ENCODE measurements around the gene DCDC1.

The DCDC1 gene

GRCh38 chr11:31259797-31260196 lies 109.7 kb downstream of the DCDC1 start:
- Histone ChIP-seq H3K36me3 (ENCODE audit: control insufficient read depth, insufficient read depth, low read length, severe bottlenecking) (no peaks in the 10 kb centered on the region), H3K9ac (ENCODE audit: low read length) (no peak overlapping the region), H3K9me3 (ENCODE audit: control insufficient read depth, low read length) (peaks cover 3% of the 10 kb centered on the region), H3K27me3 (replicated peaks; ENCODE audit: control insufficient read depth, insufficient read depth, low read length) (no peaks in the 10 kb centered on the region), H3K4me3 (ENCODE audit: low read length) (no peak overlapping the region), H3K4me1 (ENCODE audit: control insufficient read depth, insufficient read depth, low read length) (peaks cover 8% of the 10 kb centered on the region)
- DNase-seq (ENCODE audit: low read depth), result no peak

- Histone ChIP-seq H3K27me3 (replicated peaks; ENCODE audit: control insufficient read depth, insufficient read depth, low read length) (no peaks in the 10 kb centered on the region), H3K9ac (ENCODE audit: low read length) (no peak overlapping the region), H3K9me3 (ENCODE audit: control insufficient read depth, low read length) (peaks cover 3% of the 10 kb centered on the region), H3K36me3 (ENCODE audit: control insufficient read depth, insufficient read depth, low read length, severe bottlenecking) (no peaks in the 10 kb centered on the region), H3K4me1 (ENCODE audit: control insufficient read depth, insufficient read depth, low read length) (peaks cover 19% of the 10 kb centered on the region), H3K4me3 (ENCODE audit: low read length) (peak overlapping the region; percentile 49)
- peak; percentile 56 for DNase-seq (ENCODE audit: low read depth)
Observed at GRCh38 chr11:31254415-31254814, 115.1 kb downstream of the DCDC1 start.

- no peak overlapping the region for H3K4me3 ChIP-seq (ENCODE audit: low read length)
- no peak overlapping the region for H3K9ac ChIP-seq (ENCODE audit: low read length)
- no peak for DNase-seq (ENCODE audit: low read depth)
- no peaks in the 10 kb centered on the region for H3K36me3 ChIP-seq (ENCODE audit: control insufficient read depth, insufficient read depth, low read length, severe bottlenecking)
- peaks cover 17% of the 10 kb centered on the region for H3K4me1 ChIP-seq (ENCODE audit: control insufficient read depth, insufficient read depth, low read length)
- no peaks in the 10 kb centered on the region for H3K27me3 ChIP-seq (replicated peaks; ENCODE audit: control insufficient read depth, insufficient read depth, low read length)
- no peaks in the 10 kb centered on the region for H3K9me3 ChIP-seq (ENCODE audit: control insufficient read depth, low read length)
Observed at GRCh38 chr11:31248768-31249167, 120.8 kb downstream of the DCDC1 start.

GRCh38 chr11:31247321-31247720 lies 122.2 kb downstream of the DCDC1 start:
- no peaks in the 10 kb centered on the region for H3K9me3 ChIP-seq (ENCODE audit: control insufficient read depth, low read length)
- H3K36me3 ChIP-seq (ENCODE audit: control insufficient read depth, insufficient read depth, low read length, severe bottlenecking), result no peaks in the 10 kb centered on the region
- H3K4me3 ChIP-seq (ENCODE audit: low read length), result no peak overlapping the region
- no peak for DNase-seq (ENCODE audit: low read depth)
- H3K9ac ChIP-seq (ENCODE audit: low read length), result no peak overlapping the region
- H3K4me1 ChIP-seq (ENCODE audit: control insufficient read depth, insufficient read depth, low read length), result peaks cover 14% of the 10 kb centered on the region
- H3K27me3 ChIP-seq (replicated peaks; ENCODE audit: control insufficient read depth, insufficient read depth, low read length), result no peaks in the 10 kb centered on the region

- Histone ChIP-seq H3K4me3 (ENCODE audit: low read length) (no peak overlapping the region), H3K27me3 (replicated peaks; ENCODE audit: control insufficient read depth, insufficient read depth, low read length) (no peaks in the 10 kb centered on the region), H3K36me3 (ENCODE audit: control insufficient read depth, insufficient read depth, low read length, severe bottlenecking) (no peaks in the 10 kb centered on the region), H3K9me3 (ENCODE audit: control insufficient read depth, low read length) (no peaks in the 10 kb centered on the region), H3K9ac (ENCODE audit: low read length) (no peak overlapping the region), H3K4me1 (ENCODE audit: control insufficient read depth, insufficient read depth, low read length) (peaks cover 14% of the 10 kb centered on the region)
- peak; percentile 14 for DNase-seq (ENCODE audit: low read depth)
Observed at GRCh38 chr11:31246451-31247165, 122.9 kb downstream of the DCDC1 start.

- Histone ChIP-seq H3K36me3 (ENCODE audit: control insufficient read depth, insufficient read depth, low read length, severe bottlenecking) (no peaks in the 10 kb centered on the region), H3K4me1 (ENCODE audit: control insufficient read depth, insufficient read depth, low read length) (peaks cover 14% of the 10 kb centered on the region), H3K9me3 (ENCODE audit: control insufficient read depth, low read length) (no peaks in the 10 kb centered on the region), H3K4me3 (ENCODE audit: low read length) (no peak overlapping the region), H3K9ac (ENCODE audit: low read length) (no peak overlapping the region), H3K27me3 (replicated peaks; ENCODE audit: control insufficient read depth, insufficient read depth, low read length) (no peaks in the 10 kb centered on the region)
- DNase-seq (ENCODE audit: low read depth), result no peak
Observed at GRCh38 chr11:31243706-31244105, 125.8 kb downstream of the DCDC1 start.

- no peaks in the 10 kb centered on the region for H3K4me1 ChIP-seq (ENCODE audit: control insufficient read depth, insufficient read depth, low read length)
- peak; percentile 63 for DNase-seq (ENCODE audit: low read depth)
- no peaks in the 10 kb centered on the region for H3K36me3 ChIP-seq (ENCODE audit: control insufficient read depth, insufficient read depth, low read length, severe bottlenecking)
- H3K4me3 ChIP-seq (ENCODE audit: low read length), result no peak overlapping the region
- no peaks in the 10 kb centered on the region for H3K27me3 ChIP-seq (replicated peaks; ENCODE audit: control insufficient read depth, insufficient read depth, low read length)
- H3K9me3 ChIP-seq (ENCODE audit: control insufficient read depth, low read length), result no peaks in the 10 kb centered on the region
- no peak overlapping the region for H3K9ac ChIP-seq (ENCODE audit: low read length)
Observed at GRCh38 chr11:31240340-31240904, 129.1 kb downstream of the DCDC1 start.

GRCh38 chr11:31237819-31238760 lies 131.4 kb downstream of the DCDC1 start:
- Histone ChIP-seq H3K9me3 (ENCODE audit: control insufficient read depth, low read length) (no peaks in the 10 kb centered on the region), H3K4me1 (ENCODE audit: control insufficient read depth, insufficient read depth, low read length) (no peaks in the 10 kb centered on the region), H3K36me3 (ENCODE audit: control insufficient read depth, insufficient read depth, low read length, severe bottlenecking) (no peaks in the 10 kb centered on the region), H3K4me3 (ENCODE audit: low read length) (no peak overlapping the region), H3K27me3 (replicated peaks; ENCODE audit: control insufficient read depth, insufficient read depth, low read length) (no peaks in the 10 kb centered on the region), H3K9ac (ENCODE audit: low read length) (no peak overlapping the region)
- peak; percentile 9 for DNase-seq (ENCODE audit: low read depth)

- no peak overlapping the region for H3K9ac ChIP-seq (ENCODE audit: low read length)
- no peak overlapping the region for H3K4me3 ChIP-seq (ENCODE audit: low read length)
- H3K27me3 ChIP-seq (replicated peaks; ENCODE audit: control insufficient read depth, insufficient read depth, low read length), result no peaks in the 10 kb centered on the region
- H3K9me3 ChIP-seq (ENCODE audit: control insufficient read depth, low read length), result no peaks in the 10 kb centered on the region
- no peaks in the 10 kb centered on the region for H3K4me1 ChIP-seq (ENCODE audit: control insufficient read depth, insufficient read depth, low read length)
- H3K36me3 ChIP-seq (ENCODE audit: control insufficient read depth, insufficient read depth, low read length, severe bottlenecking), result no peaks in the 10 kb centered on the region
- DNase-seq (ENCODE audit: low read depth), result peak; percentile 43
Observed at GRCh38 chr11:31236143-31236542, 133.4 kb downstream of the DCDC1 start.

GRCh38 chr11:31233425-31233824 lies 136.1 kb downstream of the DCDC1 start:
- no peaks in the 10 kb centered on the region for H3K4me1 ChIP-seq (ENCODE audit: control insufficient read depth, insufficient read depth, low read length)
- no peaks in the 10 kb centered on the region for H3K9me3 ChIP-seq (ENCODE audit: control insufficient read depth, low read length)
- DNase-seq (ENCODE audit: low read depth), result no peak
- H3K36me3 ChIP-seq (ENCODE audit: control insufficient read depth, insufficient read depth, low read length, severe bottlenecking), result no peaks in the 10 kb centered on the region
- no peaks in the 10 kb centered on the region for H3K27me3 ChIP-seq (replicated peaks; ENCODE audit: control insufficient read depth, insufficient read depth, low read length)
- no peak overlapping the region for H3K4me3 ChIP-seq (ENCODE audit: low read length)
- H3K9ac ChIP-seq (ENCODE audit: low read length), result no peak overlapping the region

GRCh38 chr11:31231601-31232000 lies 137.9 kb downstream of the DCDC1 start:
- Histone ChIP-seq H3K9ac (ENCODE audit: low read length) (no peak overlapping the region), H3K27me3 (replicated peaks; ENCODE audit: control insufficient read depth, insufficient read depth, low read length) (no peaks in the 10 kb centered on the region), H3K36me3 (ENCODE audit: control insufficient read depth, insufficient read depth, low read length, severe bottlenecking) (no peaks in the 10 kb centered on the region), H3K4me3 (ENCODE audit: low read length) (no peak overlapping the region), H3K4me1 (ENCODE audit: control insufficient read depth, insufficient read depth, low read length) (no peaks in the 10 kb centered on the region), H3K9me3 (ENCODE audit: control insufficient read depth, low read length) (no peaks in the 10 kb centered on the region)
- no peak for DNase-seq (ENCODE audit: low read depth)
